ENCODE data around the gene TENM3.

DNA sequence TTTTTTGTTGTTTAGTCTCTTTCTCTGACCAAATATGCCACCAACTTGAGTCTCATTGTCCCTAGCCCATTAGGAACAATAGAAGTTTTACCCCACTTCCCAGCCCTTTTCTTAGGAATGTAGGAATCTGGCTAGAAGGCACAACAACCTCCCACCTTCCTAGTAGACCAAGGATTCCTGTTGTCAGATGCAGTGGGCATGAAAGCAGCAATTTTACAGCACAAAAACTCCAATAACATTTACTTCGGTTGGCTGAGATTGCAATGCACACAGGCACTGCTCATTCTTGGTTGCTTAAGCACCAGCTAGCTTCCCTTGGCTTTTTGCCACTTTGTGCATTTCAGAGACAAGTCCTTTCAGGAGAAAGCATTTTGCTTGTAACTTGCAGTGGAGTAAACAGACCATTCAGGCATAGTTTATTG lies 312.8 kb downstream of the TENM3 start:
- TF ChIP-seq, protein P1, sequence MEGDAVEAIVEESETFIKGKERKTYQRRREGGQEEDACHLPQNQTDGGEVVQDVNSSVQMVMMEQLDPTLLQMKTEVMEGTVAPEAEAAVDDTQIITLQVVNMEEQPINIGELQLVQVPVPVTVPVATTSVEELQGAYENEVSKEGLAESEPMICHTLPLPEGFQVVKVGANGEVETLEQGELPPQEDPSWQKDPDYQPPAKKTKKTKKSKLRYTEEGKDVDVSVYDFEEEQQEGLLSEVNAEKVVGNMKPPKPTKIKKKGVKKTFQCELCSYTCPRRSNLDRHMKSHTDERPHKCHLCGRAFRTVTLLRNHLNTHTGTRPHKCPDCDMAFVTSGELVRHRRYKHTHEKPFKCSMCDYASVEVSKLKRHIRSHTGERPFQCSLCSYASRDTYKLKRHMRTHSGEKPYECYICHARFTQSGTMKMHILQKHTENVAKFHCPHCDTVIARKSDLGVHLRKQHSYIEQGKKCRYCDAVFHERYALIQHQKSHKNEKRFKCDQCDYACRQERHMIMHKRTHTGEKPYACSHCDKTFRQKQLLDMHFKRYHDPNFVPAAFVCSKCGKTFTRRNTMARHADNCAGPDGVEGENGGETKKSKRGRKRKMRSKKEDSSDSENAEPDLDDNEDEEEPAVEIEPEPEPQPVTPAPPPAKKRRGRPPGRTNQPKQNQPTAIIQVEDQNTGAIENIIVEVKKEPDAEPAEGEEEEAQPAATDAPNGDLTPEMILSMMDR (IDR thresholded peaks at IDR 0.05; ENCODE audit: insufficient read depth, low read length, poor library complexity, severe bottlenecking): no peak
- TF ChIP-seq EZH2phosphoT487 (conservative IDR thresholded peaks at IDR 0.05; ENCODE audit: low read length): no peak
